Stimulated activated CD4-positive, alpha-beta T cell treated with anti-CD3 and anti-CD28 coated beads, TNF-alpha, amount 100 ng/mL, for 4 hours (primary cell): ENCODE measurements around the gene TYW1B.
"Not testable (repeated sequence)": the region's sequence is repeated elsewhere in the genome, so short reads cannot be mapped to it uniquely, and the experiment has no call there.

Source experiments
- DNase-seq, 3 experiments: peaks; one replicate each; pipeline ENCODE4 v3.0.0-alpha.2; 2020; ENCODE audit warnings: low read depth in 3 of 3

Gene TYW1B

DNA sequence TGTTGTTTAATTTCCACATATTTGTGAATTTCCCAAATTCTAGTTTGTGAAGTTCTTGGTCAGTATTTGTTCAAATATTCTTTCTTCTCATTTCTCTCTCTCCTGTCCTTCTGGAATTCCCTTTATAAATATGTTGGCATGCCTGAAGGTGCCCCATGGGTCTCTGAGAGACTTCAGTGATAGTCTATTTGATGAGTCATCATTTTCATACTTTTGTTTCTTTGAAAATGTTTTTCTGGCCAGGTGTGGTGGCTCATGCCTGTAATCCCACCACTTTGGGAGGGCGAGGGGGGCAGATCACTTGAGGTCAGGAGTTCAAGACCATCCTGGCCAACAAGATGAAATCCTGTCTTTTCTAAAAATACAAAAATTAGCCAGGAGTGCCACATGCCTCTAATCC is 127.5 kb downstream of the TYW1B start:
- not testable (repeated sequence) for DNase-seq

DNA sequence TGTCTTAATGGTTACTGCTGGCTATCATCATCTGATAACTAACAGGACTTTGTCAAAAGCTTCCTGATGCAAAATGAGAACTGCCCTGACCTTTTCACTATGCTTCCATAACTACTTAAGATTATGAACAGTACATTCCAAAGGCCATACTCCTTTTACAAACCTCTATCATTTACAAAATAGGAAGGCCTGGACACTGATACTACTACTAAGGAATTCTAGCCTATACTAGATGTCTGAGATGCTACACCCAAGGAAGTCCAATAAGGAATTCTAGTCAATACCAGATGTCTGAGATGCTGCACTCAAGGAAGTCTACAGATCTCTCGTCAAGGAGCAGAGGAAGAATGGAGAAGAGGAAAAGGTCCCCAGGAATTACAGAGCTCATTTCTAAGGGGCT is 130.9 kb downstream of the TYW1B start:
- not testable (repeated sequence) for DNase-seq

DNA sequence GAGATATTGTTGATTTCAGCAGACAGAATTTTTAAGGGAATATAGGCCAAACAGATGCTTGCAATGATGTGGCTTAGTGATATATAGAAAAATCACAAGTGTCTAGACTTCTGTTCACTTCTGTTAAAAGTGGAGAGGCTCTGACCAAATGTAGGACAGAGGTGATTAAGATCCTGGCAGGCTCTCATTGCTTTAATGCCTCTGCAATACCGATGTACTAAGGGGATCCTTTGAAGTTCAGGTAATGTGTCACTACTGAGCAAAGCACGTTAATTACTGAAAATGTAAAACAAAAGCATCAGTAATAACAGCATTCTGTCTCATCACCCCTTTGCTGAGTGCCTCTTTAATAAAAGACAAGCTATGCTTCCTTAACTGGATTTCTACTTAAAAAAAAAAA is 131.4 kb downstream of the TYW1B start:
- not testable (repeated sequence) for DNase-seq

DNA sequence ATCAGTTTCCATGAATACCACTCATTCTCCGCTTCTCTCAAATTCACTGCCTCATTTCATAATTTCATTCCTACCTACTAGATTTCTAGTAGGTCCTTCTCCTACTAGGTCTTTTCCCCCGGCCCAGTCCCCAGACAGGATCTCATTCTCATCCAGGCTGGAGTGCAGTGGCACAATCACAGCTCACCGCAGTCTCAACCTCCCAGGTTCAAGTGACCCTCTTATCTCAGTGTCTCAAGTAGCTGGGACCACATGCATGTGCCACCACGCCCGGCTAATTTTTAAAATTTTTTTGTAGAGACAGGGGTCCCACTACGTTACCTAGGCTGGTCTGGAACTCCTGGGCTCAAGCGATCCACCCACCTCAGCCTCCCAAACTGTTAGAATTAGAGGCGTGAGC is 132.5 kb downstream of the TYW1B start:
- DNase-seq = not testable (repeated sequence)

DNA sequence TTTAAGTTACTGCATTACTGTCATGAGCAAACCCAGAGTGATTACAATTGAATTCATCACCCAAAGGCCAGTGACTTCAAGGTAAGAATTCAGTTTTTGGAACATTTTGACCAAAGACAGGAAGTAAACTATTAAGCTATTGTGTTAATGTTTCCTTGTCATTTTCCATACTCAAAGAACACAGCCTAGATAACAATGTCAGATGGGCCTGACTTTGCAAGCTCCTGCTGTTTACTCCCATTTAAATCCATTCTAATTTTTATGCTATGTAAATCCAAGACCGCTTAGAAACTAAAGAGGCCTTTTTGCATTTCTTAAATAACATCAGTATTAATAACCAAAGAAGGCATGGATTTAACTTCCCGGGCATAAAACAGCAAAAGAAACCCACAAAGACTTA is 136.6 kb downstream of the TYW1B start:
- not testable (repeated sequence) for DNase-seq

DNA sequence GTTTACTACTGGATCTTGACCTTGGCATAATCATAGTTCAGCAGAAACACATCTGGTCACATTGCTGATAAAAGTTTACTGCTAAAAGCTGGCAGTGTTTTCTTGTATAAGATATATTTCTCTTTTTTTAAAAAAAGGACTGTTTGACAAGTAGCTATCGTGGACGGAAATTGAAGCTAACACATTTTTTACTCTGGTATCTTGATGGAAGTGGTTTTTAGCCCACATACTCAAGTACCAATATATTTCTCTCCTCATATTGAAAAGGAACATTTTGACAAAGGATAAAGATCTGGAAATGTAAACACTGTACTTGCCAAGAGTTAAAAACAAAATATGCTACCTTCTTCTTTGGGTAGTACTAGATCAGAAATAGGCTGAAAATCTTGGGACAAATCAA is 137.8 kb downstream of the TYW1B start:
- not testable (repeated sequence) for DNase-seq

DNA sequence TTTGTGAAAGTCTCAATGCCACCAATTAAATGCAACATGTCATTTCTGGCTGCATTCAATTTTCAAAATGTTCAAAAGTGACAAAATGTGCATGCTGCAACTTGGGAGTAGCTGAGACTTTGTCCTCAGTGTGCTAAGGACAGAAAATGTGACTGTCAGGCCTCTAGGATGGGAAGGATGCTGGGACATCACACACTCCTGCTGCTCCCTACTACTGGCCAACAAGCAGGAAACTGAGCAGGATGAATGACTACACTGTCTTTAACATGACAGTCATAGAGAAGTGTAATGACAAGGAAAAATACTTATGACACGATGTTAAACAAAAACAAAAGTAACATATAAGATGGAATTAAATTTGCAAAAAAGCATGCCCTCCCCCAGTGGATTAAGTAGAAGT is 138.7 kb downstream of the TYW1B start:
- not testable (repeated sequence) for DNase-seq

DNA sequence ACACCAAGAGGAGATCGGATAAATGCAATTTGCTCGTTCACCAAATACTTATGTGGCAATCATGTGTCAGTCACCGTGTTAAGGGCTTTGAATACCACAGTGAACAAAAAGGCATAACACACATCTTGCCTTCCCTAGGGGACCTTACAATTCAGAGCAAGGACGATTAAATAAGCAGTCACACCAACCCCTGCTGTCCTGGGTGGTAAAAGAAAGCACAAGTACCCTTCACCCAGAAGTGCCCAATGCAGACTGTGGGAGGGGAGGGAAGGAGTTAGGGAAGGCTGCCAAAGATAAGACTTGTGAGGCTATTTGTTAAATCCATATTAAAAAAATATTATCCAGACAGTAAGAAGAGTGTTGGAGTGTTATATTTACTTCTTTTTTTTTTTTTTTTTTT is 146.8 kb downstream of the TYW1B start:
- DNase-seq = not testable (repeated sequence)

DNA sequence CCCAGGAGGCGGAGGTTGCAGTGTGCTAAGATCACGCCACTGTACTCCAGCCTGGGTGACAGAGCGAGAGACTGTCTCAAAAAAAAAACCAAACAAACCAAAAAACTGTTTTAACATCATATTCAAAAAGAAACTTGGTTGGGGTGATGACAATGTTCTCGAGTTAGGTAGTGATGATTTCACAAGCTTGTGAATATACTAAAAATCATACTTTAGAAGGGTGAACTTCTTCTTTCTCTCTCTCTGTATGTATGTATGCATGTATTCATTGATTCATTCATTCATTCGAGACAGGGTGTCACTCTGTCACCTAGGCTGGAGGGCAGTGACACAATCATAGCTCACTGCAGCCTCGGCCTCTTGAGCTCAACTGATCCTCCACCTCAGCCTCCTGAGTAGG is 151.1 kb downstream of the TYW1B start:
- DNase-seq = not testable (repeated sequence)

DNA sequence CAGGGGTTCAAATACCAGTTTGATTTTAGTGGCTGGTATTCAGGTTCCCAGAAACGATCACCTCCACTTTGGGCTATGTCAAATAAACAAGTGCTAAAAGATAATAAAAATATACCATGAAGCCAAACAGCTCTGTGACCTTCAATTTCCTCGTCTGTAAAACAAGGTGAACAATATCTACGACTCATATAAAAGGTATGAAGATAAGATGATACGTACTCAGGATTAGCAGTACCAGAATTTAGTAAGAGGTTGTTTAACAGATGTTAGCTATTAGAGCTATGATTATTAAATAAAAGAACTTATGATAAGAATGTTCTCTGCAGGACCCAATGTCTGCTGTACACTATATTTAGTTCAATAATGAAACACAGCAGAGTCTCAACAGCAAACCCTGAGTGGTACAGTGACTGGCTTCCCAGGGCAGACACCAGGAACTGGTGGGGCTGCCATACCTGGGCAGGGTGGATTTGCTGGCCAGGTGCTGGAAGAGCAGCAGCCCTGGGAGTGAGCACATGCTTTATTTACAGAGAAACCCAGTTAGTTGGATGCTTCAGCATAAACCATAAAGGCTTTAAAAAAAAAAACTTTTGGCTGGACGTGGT is 151.8 kb downstream of the TYW1B start:
- not testable (repeated sequence) for DNase-seq

DNA sequence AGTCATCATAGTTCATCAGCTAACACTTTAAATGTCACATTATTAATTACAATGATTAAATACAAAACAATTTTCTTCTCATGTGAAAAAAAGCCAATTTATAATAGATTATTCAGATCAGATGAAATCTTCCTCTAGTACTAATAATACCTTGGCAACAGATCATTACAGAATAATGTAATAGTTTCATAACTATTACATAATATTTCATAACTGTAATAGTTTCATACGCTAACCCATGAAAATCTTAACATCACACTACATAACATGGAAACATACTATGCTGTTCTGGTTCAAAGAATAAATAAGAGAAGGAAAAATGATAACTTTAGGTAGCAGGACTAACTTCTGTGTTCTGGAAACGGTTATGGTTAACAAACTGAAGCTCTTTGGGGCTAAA is 152.3 kb downstream of the TYW1B start:
- not testable (repeated sequence) for DNase-seq

DNA sequence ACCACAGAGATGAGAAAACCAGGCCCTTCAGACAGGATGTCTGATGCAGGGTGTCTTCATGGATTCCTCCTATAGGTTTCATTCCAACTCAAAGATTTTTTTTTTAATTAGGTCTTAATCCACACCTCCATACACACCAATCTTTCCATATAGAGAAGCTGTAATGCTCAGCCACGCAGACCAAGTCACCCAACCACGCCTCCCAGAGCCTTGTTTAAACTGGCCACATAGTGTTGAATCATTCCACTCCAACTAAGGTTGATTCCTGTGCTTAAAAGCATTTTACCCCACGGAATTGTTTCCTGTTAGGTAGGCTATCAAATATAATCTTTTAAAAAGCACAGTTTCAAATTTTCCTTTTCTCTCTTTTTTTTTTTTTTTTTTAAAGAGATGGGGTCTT is 153.6 kb downstream of the TYW1B start:
- no peak for DNase-seq

DNA sequence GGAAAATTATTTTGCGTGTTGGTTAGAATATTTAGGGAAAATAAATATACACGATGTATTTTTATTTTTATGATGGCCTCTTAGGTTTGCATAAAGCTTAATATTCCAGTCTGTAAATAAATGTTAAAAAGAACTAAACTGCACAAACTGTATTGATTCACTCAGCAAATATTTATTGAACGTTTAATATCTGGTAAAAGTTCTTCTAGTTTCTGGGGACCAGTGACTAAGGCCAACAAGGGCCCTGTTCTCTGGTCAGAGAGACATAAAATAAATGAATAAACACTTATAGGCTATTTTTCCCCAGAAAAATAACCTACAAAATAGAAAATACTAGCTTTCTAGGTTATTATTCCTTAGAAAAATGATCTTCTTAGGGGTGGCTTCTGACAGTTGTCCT is 157.2 kb downstream of the TYW1B start:
- not testable (repeated sequence) for DNase-seq

DNA sequence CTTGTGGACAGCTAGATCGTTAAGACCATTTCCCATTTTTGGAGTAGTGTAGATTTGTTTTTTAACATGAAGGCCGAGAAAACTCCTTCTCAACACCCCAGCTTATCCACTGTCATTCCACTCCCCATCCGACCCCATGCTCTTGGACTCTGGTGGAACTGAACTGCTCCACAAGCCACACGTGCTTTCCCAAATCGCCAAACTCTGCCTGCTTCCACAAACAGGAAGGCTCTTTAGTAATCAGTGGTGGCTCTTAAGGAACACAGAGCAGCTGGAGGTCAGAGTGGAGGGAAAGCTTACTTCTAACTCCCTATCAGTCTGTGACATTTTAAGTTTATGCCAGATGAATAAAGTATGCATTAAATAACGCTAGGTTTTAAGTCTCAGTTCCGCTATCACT is 159.6 kb downstream of the TYW1B start:
- DNase-seq = not testable (repeated sequence)

DNA sequence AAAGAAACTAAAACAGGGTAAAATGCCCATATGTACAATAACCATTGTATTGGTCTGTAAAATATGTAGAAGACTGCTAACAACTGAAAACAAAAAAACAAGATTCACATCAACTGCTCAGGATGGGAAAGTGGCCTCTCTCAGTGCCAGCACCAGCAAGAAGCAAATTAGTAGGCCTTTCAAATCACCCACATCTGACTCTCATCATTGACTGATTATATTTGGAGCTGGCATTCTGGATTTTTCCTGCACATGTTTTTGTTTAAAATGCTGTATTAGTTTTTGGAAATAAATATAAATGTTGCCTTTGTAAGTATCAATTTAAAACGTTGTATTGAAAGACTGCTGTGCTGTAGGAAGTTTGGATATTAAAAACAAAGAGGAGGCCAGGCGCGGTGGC is 161.0 kb downstream of the TYW1B start:
- not testable (repeated sequence) for DNase-seq

DNA sequence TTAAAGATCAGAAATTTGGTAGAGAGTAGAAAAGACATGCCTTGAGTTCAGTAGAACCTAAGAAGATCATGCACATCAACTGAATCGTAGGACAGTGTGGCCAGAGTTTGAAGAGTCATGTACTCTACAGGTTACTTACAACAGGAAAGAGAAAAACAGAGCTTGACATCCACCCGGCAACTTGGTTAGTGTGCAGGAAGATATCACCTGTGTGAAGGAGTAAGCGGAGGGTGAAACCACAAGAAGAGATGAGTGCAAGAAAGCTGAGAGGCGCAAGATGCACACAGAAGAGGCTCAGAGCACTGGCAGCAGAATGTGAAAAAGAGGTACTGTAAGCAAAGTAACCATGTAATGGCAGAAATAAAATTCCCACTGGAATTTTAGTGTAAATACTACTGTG is 179.4 kb downstream of the TYW1B start:
- not testable (repeated sequence) for DNase-seq

DNA sequence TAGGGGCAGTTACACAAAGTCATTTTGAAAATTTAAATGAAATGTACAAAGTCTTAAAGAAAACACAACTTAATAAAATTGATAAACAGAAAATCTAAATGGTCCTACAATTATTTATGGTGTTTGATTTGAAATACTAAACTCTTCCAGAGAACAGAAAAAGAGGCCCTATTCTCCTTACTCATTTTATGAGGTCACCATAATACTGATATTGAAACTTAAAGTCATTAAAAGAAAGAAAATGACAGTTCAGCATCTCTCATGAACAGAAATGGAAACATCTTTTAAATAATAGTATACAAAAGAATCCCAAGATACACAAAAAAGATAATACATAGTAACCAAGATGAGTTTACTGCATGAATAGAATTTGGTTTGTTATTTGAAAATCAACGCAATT is 184.3 kb downstream of the TYW1B start:
- not testable (repeated sequence) for DNase-seq

DNA sequence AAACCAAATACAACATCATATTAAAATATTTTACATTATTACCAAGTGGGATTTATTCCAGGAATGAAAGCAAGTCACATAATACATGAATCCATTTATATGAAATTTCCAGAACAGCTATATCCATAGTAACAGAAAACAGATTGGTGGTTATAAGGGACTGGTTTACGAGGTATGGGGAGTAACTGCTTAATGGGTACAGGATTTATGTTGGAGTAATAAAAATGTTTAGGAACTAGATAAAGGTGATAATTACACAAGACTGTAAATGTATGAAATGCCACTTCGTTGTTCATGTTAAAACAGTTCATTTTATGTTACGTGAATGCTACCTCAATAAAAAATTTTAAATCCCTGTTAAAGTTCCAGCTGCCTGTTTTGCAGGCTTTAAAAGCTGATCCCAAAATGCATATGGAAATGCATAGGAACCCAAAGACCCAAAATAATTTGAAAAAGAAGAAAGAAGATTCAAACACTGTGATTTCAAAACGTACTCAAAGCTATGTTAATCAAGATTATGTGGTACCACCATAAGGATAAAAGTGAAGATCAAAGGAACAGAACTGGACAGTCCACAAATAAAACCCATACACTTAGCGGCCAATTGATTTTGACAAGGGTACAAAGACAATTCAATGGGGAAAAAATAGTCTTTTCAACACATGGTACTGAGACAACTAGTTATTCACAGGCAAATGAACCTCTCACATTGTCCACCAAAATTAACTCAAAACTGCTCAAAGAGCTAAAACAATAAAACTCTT is 186.3 kb downstream of the TYW1B start:
- not testable (repeated sequence) for DNase-seq

DNA sequence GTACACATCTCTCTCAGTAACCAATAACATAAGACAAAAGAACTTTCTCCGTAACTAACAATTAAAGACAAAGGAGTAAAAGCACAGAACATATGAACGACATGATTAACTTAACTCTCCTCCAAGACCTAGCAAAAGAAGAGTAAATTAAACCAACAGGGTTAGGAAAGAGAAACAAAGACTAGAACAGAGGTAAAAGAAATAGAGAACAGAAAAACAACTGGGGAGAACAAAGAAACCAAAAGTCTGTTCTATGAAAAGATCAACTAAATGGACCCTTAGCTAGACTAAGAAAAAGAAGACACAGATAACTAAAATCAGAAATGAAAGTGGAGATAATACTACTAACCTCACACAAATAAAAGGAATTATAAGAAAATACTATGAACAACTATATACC is 187.3 kb downstream of the TYW1B start:
- DNase-seq = not testable (repeated sequence)

DNA sequence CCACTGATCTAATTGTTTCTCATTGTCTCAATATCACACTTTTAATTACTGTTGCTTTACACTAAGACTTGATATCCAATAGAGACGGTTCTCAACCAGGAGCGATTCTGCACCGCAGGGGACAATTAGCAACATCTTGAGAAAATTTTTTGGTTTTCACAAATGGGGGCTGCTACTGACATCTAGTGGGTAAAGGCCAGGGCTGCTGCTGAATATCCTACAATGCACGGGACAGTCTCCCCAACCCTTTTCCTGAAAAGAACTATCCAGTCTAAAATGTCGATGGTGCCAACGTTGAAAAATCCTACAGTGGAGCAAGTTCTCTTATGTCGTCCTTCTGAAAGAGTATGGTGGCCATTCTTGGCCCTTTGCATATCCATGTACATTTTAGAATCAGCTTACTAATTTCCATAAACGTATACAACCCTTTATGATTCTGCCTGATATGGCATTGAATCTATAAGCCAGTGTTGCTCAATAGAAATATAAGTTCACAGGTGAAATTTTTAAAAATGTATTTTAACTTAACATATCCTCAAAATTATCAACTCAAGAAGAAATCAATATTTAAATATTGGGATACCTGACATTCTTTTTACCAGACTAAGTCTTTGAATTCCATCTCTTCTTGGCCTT is 192.6 kb downstream of the TYW1B start:
- DNase-seq = not testable (repeated sequence)

DNA sequence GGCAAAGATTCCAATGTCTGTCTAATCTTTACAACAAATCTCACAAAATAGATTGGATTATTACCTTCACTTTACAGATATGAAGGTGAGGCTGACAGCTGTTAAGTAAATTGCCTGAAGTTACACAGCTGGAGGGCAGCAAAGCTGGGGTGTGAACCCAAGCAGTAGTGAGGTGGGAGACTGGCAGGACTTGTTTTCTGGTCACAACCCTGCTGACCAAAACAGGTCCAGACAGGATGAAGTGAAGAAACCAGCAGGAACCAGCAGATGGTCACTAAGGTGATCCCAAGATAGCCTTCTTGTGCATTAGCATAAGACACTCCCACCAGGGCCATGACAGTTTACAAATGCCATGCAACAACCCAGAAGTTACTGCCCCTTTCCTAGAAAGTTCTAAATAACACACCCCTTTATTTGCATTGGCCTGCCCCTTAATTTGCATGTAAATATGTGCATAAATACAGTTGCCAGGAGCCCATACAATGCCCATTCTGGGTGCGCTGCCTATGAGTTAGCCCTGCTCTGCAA is 195.2 kb downstream of the TYW1B start:
- DNase-seq = not testable (repeated sequence)

DNA sequence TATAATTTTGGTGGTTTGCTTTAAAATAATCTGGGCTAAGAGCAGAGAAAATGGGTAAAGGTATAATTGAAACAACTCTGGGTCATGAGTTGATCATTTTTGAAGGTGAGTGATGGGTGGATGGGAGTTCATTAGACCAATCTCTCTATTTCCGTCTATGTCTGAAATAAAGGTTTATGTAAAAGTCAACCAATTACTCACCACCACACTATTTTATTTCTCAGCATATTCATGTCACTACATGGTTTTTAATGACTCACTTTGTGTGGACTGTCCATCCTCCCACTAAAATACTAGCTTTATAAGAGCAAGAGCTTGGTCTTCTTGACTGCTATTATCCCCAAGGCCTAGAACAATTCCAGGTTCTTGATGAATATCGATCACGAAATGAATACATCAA is 199.6 kb downstream of the TYW1B start:
- not testable (repeated sequence) for DNase-seq
